ENCODE measurements around the gene ADGRG2.

- TF ChIP-seq POLR2A (IDR thresholded peaks at IDR 0.05; ENCODE audit: low read length) (no peak), GATA1 (IDR thresholded peaks at IDR 0.05; ENCODE audit: low read depth, low read length) (no peak)
Observed at GRCh38 chrX:19065535-19065934, 56.7 kb downstream of the ADGRG2 start.
